BJ (cell line): ENCODE data around the gene C2CD4B. TPM values are rescaled to one million over a fixed set of nuclear protein-coding genes. Genes with fewer than 3 reads are reported as not detected.

ENCODE experiments used
- CTCF ChIA-PET: fragments of 350-600 bp; formaldehyde crosslinking; extraction: SDS; loops from one replicate; lab custom pipeline; 2021; ENCODE audit warnings: antibody characterized with exemption, inconsistent platforms; lab: Yijun Ruan, JAX
- POLR2A ChIA-PET: fragments of 300-600 bp; sonication (Branson Sonifier 250); formaldehyde crosslinking; extraction: SDS; loops from one replicate; lab custom pipeline; 2021; ENCODE audit warnings: antibody characterized with exemption; lab: Charles Lee
- DNase-seq: peaks from one replicate; pipeline ENCODE4 v3.0.0-alpha.2; 2011; ENCODE audit warnings: low read depth
- H3K27me3 ChIP-seq: 2 replicates; pipeline ENCODE4 v1.6.0; 2011; ENCODE audit warnings: low read length; ENCODE audit not compliant: control insufficient read depth, insufficient read depth
- H3K36me3 ChIP-seq: 2 replicates; pipeline ENCODE4 v1.5.1; 2011; ENCODE audit warnings: low read length; ENCODE audit not compliant: control insufficient read depth, insufficient read depth
- H3K4me3 ChIP-seq: 2 replicates; pipeline ENCODE4 v1.5.1; 2011; ENCODE audit warnings: low read depth, mild to moderate bottlenecking, control low read depth, low read length
- polyA plus RNA-seq: library from polyadenylated mRNA; depleted of rRNA; stranded (reverse); fragments of >200 nt; gene quantifications from 2 replicates; pipeline ENCODE4 v1.2.3, GENCODE V29; 2011
- TF ChIP-seq, protein P1 (sequence below): IDR thresholded peaks from 2 replicates; pipeline ENCODE4 v1.5.1; 2011; ENCODE audit warnings: low read depth, mild to moderate bottlenecking, control low read depth, inconsistent platforms, low read length, moderate library complexity; ENCODE audit not compliant: insufficient read depth

Gene C2CD4B
- polyA plus RNA-seq, 1 experiment, result not detected

DNA sequence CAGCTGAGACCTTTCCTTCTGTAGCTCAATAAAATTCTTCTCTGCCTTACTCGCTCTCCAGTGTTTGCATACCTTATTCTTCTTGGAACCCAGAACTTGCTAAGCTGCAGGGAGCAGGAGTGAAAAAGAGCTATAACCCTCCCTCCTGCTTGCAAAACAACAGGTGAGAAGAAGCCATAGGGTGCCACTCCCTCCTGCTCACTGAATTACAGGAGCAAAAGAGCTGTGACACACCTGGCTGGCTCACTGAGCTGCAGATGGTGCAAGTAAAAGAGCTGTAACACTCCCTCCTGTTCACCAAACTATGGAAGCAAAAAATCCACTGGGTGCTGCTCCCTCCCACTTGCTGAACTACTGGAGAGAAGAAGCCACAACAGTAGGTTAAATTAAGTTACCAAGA, 44.2 kb upstream of the C2CD4B start:
- no peaks in the 10 kb centered on the region for H3K27me3 ChIP-seq
- no peak overlapping the region for H3K4me3 ChIP-seq
- no peaks in the 10 kb centered on the region for H3K36me3 ChIP-seq
- DNase-seq, result no peak
- TF ChIP-seq, protein P1, sequence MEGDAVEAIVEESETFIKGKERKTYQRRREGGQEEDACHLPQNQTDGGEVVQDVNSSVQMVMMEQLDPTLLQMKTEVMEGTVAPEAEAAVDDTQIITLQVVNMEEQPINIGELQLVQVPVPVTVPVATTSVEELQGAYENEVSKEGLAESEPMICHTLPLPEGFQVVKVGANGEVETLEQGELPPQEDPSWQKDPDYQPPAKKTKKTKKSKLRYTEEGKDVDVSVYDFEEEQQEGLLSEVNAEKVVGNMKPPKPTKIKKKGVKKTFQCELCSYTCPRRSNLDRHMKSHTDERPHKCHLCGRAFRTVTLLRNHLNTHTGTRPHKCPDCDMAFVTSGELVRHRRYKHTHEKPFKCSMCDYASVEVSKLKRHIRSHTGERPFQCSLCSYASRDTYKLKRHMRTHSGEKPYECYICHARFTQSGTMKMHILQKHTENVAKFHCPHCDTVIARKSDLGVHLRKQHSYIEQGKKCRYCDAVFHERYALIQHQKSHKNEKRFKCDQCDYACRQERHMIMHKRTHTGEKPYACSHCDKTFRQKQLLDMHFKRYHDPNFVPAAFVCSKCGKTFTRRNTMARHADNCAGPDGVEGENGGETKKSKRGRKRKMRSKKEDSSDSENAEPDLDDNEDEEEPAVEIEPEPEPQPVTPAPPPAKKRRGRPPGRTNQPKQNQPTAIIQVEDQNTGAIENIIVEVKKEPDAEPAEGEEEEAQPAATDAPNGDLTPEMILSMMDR, result no peak
- ChIA-PET POLR2A (no interaction called here), CTCF (no interaction called here)

DNA sequence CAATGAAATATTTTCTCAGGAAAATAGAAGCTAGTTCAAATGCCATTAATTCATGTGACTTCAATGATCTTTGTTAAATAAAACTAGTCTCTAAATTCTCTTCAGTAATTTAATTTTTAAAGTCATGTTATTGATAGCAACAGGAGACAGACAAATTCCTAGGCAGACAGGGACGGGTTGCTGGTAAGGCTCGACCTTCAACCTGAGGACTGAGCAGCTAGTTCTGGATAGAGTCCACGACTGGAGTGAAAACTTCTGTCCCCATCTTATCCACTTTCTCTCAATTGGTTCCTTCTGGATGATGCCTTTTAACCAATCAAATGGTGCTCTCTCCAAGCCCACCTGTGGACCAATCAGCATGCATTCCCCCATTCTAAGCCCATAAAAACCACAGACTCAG, 43.8 kb upstream of the C2CD4B start:
- TF ChIP-seq, protein P1, result no peak
- ChIA-PET CTCF (no interaction called here), POLR2A (no interaction called here)
- Histone ChIP-seq H3K36me3 (no peaks in the 10 kb centered on the region), H3K4me3 (no peak overlapping the region), H3K27me3 (no peaks in the 10 kb centered on the region)
- DNase-seq, result no peak

DNA sequence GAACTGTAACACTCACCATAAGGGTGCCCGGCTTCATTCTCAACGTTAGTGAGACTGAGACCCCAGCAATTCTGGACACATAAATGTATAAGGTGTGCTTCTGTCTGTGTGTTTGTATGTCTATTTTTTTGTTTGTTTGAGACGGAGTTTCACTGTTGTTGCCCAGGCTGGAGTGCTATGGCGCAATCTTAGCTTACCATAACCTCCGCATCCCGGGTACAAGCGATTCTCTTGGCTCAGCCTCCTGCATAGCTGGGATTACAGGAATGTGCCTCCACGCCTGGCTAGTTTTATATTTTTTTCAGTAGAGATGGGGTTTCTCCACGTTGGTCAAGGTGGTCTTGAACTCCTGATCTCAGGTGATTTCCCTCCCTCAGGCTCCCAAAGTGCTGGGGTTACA, 43.3 kb upstream of the C2CD4B start:
- H3K4me3 ChIP-seq, result no peak overlapping the region
- no peak for DNase-seq
- CTCF ChIA-PET, result no interaction called here
- H3K36me3 ChIP-seq, result no peaks in the 10 kb centered on the region
- TF ChIP-seq, protein P1, result no peak
- POLR2A ChIA-PET, result no interaction called here
- no peaks in the 10 kb centered on the region for H3K27me3 ChIP-seq

DNA sequence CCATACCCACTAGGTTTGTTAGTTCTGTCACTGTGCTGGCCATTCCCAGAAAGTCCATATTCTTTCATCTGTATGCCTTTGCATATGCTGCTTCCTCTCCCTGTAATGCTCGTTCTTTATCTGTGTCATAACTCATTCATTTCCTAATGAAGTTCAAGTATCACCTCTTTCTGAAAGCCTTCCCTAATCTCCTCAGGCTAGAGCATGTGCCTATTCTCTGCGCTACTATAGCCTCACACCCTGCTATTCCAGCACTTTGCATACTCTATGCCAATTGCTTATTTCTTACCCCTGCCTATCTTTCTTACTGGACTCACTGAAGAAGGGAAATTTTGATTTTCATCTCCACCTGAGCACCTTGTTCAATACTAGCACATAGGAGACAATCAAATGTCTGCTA, 25.6 kb upstream of the C2CD4B start:
- ChIA-PET CTCF (interaction anchor here (1.4 kb wide), 1 partner anchor 9 kb away, joined by 3 read pairs; no protein-coding TSS in a partner anchor), POLR2A (no interaction called here)
- 0 out of 2 replicates have a peak, but pooled peaks cover 2% of the 10 kb centered on the region for H3K27me3 ChIP-seq
- DNase-seq, result no peak
- no peaks in the 10 kb centered on the region for H3K36me3 ChIP-seq
- H3K4me3 ChIP-seq, result no peak overlapping the region
- TF ChIP-seq, protein P1, result no peak

DNA sequence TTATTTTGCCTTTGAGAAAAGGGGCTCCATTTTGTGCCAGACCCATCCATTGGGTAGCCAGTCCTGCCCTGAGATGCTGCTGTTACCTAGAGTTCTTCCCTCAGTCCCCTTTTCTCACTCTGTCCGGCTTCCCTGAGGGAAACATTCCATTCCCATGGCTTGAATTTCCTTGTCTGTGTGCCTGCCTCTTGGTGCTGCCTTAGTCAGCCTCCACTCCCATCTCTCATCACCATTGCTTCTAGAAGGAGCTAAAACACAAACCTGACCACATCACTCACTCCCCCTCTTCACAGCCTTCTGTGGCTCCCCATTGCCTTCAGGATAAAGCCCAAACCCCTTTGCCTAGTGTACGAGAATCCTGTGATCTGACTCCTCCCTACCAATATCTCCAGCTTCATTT, 25.2 kb upstream of the C2CD4B start:
- CTCF ChIA-PET, result interaction anchor here (1.4 kb wide), 1 partner anchor 9 kb away, joined by 3 read pairs; no protein-coding TSS in a partner anchor

More for the DNA sequence above, 25.2 kb upstream of the C2CD4B start:
- Histone ChIP-seq H3K4me3 (no peak overlapping the region), H3K36me3 (no peaks in the 10 kb centered on the region), H3K27me3 (0 out of 2 replicates have a peak, but pooled peaks cover 2% of the 10 kb centered on the region)
- POLR2A ChIA-PET, result no interaction called here
- no peak for DNase-seq
- TF ChIP-seq, protein P1, result no peak
